CD14-positive monocyte (primary cell): Measurements from ENCODE around the gene AOAH. TPM values are rescaled to one million over a fixed set of nuclear protein-coding genes. Genes with fewer than 3 reads are reported as not detected.
A peak's percentile ranks its signal among the peaks of the same experiment; 100 is the strongest.

Source experiments
- DNase-seq, 3 donors: peaks; one replicate each; pipeline ENCODE4 v3.0.0-alpha.2; 2011 to 2022
- H2AFZ ChIP-seq: 2 replicates; pipeline ENCODE4 v1.6.0; 2012; ENCODE audit warnings: mild to moderate bottlenecking, low read depth, low read length, inconsistent platforms; ENCODE audit not compliant: insufficient read depth, poor library complexity, severe bottlenecking
- H3K27ac ChIP-seq, 2 donors: 1 replicate in 1 of 2; 2 replicates in 1 of 2; pipeline ENCODE4 v1.5.1; 2012 to 2013; ENCODE audit warnings: low read length in 2 of 2, control low read depth in 1 of 2, inconsistent platforms in 1 of 2, low read depth in 1 of 2, mild to moderate bottlenecking in 1 of 2
- H3K27me3 ChIP-seq, 2 donors: one replicate each; pipeline versions ENCODE4 v1.6.0 to v1.6.1; 2011 to 2013; ENCODE audit warnings: low read length in 2 of 2; ENCODE audit not compliant: control insufficient read depth in 2 of 2, insufficient read depth in 2 of 2
- H3K36me3 ChIP-seq, 2 donors: replicated peaks in 1 of 2; 1 replicate in 1 of 2; 2 replicates in 1 of 2; pipeline versions ENCODE4 v1.5.1 to v1.6.1; 2012 to 2013; ENCODE audit warnings: low read length in 2 of 2, control low read depth in 1 of 2, inconsistent platforms in 1 of 2, mild to moderate bottlenecking in 1 of 2; ENCODE audit not compliant: insufficient read depth in 2 of 2, control insufficient read depth in 1 of 2
- H3K4me1 ChIP-seq, 2 donors: 1 replicate in 1 of 2; 2 replicates in 1 of 2; pipeline versions ENCODE4 v1.5.1 to v1.6.1; 2012 to 2013; ENCODE audit warnings: low read length in 2 of 2, control low read depth in 1 of 2, inconsistent platforms in 1 of 2, mild to moderate bottlenecking in 1 of 2, moderate library complexity in 1 of 2; ENCODE audit not compliant: insufficient read depth in 2 of 2, control insufficient read depth in 1 of 2
- H3K4me2 ChIP-seq: replicated peaks from 2 replicates; pipeline ENCODE3; 2012; ENCODE audit warnings: low read length, moderate library complexity, mild to moderate bottlenecking; ENCODE audit not compliant: poor library complexity, severe bottlenecking; ENCODE audit errors: extremely low read depth
- H3K4me3 ChIP-seq, 3 experiments: fragments of 200-600 bp in 1 of 3; sonication (generic) in 1 of 3; replicated peaks in 1 of 3; 1 replicate in 2 of 3; 2 replicates in 1 of 3; pipeline ENCODE4 v1.5.1; 2011 to 2013; ENCODE audit warnings: low read length in 3 of 3, mild to moderate bottlenecking in 3 of 3, control low read depth in 2 of 3, low read depth in 2 of 3, inconsistent platforms in 1 of 3, moderate library complexity in 1 of 3
- H3K79me2 ChIP-seq: 2 replicates; pipeline ENCODE4 v1.6.0; 2012; ENCODE audit warnings: mild to moderate bottlenecking, control low read depth, inconsistent platforms, low read length, moderate library complexity; ENCODE audit not compliant: insufficient read depth
- H3K9ac ChIP-seq: 2 replicates; pipeline ENCODE4 v1.6.0; 2017; ENCODE audit warnings: low read length, mild to moderate bottlenecking; ENCODE audit not compliant: insufficient read depth, poor library complexity, severe bottlenecking
- H3K9me3 ChIP-seq, 2 donors: replicated peaks in 1 of 2; 1 replicate in 1 of 2; 2 replicates in 1 of 2; pipeline versions ENCODE4 v1.5.1 to v1.6.1; 2012 to 2013; ENCODE audit warnings: low read length in 2 of 2, control low read depth in 1 of 2; ENCODE audit not compliant: control insufficient read depth in 1 of 2, insufficient read depth in 1 of 2
- H4K20me1 ChIP-seq: 2 replicates; pipeline ENCODE4 v1.6.0; 2012; ENCODE audit warnings: mild to moderate bottlenecking, low read length, control low read depth, moderate library complexity; ENCODE audit not compliant: insufficient read depth
- H3K27ac Mint-ChIP-seq, 7 donors: one replicate each; pipeline ENCODE4 v1.8.0; 2020; ENCODE audit warnings: mild to moderate bottlenecking in 7 of 7, mixed read lengths in 7 of 7, moderate library complexity in 6 of 7, inconsistent platforms in 2 of 7
- H3K27me3 Mint-ChIP-seq, 3 donors: one replicate each; pipeline ENCODE4 v1.8.0; 2021 to 2022; ENCODE audit warnings: low read depth in 3 of 3, mild to moderate bottlenecking in 3 of 3, mixed read lengths in 3 of 3, moderate library complexity in 3 of 3, inconsistent platforms in 1 of 3
- H3K36me3 Mint-ChIP-seq, 2 donors: one replicate each; pipeline ENCODE4 v1.8.0; 2020; ENCODE audit warnings: mixed read lengths in 2 of 2, inconsistent platforms in 1 of 2, mild to moderate bottlenecking in 1 of 2
- H3K4me1 Mint-ChIP-seq: one replicate; pipeline ENCODE4 v1.8.0; 2020; ENCODE audit warnings: mild to moderate bottlenecking, mixed read lengths
- H3K4me3 Mint-ChIP-seq, 2 donors: one replicate each; pipeline ENCODE4 v1.8.0; 2020; ENCODE audit warnings: mild to moderate bottlenecking in 2 of 2, mixed read lengths in 2 of 2, moderate library complexity in 1 of 2
- H3K9me3 Mint-ChIP-seq, 7 donors: one replicate each; pipeline ENCODE4 v1.8.0; 2020 to 2022; ENCODE audit warnings: mixed read lengths in 7 of 7, mild to moderate bottlenecking in 6 of 7, moderate library complexity in 6 of 7, inconsistent platforms in 2 of 7
- CTCF ChIP-seq: fragments of 200-600 bp; IDR thresholded peaks from one replicate; pipeline ENCODE4 v1.8.0; 2022; ENCODE audit warnings: antibody characterized with exemption, mild to moderate bottlenecking
- WGBS: methylation state at CpG from one replicate; pipeline ENCODE4 v1.1.5; 2013; ENCODE audit warnings: missing lambda C conversion rate; ENCODE audit not compliant: insufficient coverage; 5-methylcytosine and 5-hydroxymethylcytosine counted together
- intact Hi-C, 2 donors: fragments of 100-400 bp; cut with micrococcal nuclease; formaldehyde crosslinking; loops; one replicate each; pipeline versions ENCODE4 v1.15.0 to v1.15.1; 2023
- polyA plus RNA-seq, 3 donors: library from polyadenylated mRNA; depleted of rRNA in 1 of 3; unstranded in 2 of 3; stranded (reverse) in 1 of 3; fragments of 300-500 nt in 2 of 3; fragments of >200 nt in 1 of 3; fragmentation: Illumina TruSeq in 2 of 3; gene quantifications; 1 replicate in 2 of 3; 2 replicates in 1 of 3; pipeline ENCODE4 v1.2.3, GENCODE V29; 2012 to 2021

The AOAH gene
- polyA plus RNA-seq, 3 donors, result 305 to 467 (median 349) TPM

DNA sequence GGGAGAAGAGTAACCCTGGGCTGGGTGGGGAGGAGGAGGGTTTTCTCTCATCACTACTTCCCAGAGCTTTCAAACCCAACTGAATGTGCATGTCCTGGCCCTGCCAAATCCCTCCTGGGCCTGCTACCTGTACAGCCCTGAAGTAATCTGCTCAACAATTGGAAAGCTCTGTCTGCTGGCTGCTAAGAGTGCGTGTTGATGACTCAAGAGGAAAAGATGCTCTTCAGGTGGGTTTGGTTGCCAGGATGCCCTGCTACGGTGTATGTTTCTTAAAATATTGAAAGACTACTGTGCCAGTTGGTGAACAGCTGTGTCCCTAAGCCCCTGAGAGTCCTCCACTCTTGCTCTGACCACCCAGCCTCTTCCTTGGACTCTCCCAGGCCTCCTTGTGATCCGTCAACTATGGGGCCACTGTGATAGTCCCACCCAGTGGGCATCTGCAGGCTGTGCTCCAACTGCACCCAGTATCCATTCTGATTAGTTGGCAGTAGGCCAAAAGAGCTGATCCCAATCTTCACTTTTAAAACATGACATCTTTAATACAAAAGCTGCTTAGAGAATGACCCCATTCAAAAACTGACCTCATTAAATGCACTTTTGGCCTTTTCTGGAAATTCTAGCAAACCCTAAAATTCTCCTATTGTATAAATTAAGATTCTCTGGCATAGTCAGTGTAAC lies 85.6 kb downstream of the AOAH start:
- Mint-ChIP-seq H3K27me3 (no peaks in the 10 kb centered on the region), H3K9me3 (no peaks in the 10 kb centered on the region), H3K4me3 (no peak overlapping the region), H3K27ac (peak overlapping the region in 3 of 7 donors; percentile 67 to 81 (median 73)), H3K36me3 (peaks cover 87 to 97% of the 10 kb centered on the region in 2 donors), H3K4me1 (peaks cover 6% of the 10 kb centered on the region)
- H3K27me3 ChIP-seq, result no peaks in the 10 kb centered on the region
- DNase-seq, result no peak
- no peak for TF ChIP-seq CTCF
- no peak overlapping the region for H3K4me2 ChIP-seq
- no peaks in the 10 kb centered on the region for H3K4me1 ChIP-seq
- peaks cover 100% of the 10 kb centered on the region for H4K20me1 ChIP-seq
- 100% methylated on average over 2 of the region's 3 CpGs for WGBS
- intact Hi-C loops, result no loop called here
- H3K9ac ChIP-seq, result no peak overlapping the region
- peaks cover 99 to 100% of the 10 kb centered on the region in 2 donors for H3K36me3 ChIP-seq
- H3K79me2 ChIP-seq, result peaks cover 43% of the 10 kb centered on the region
- no peak overlapping the region for H2AFZ ChIP-seq
- no peaks in the 10 kb centered on the region for H3K9me3 ChIP-seq
- peak overlapping the region in 1 of 2 donors; percentile 29 for H3K27ac ChIP-seq
- no peak overlapping the region for H3K4me3 ChIP-seq

GRCh38 chr7:36638140-36638539 lies 86.2 kb downstream of the AOAH start:
- Mint-ChIP-seq H3K27ac (peak overlapping the region in 1 of 7 donors; percentile 43), H3K4me3 (no peak overlapping the region), H3K9me3 (no peaks in the 10 kb centered on the region), H3K4me1 (peaks cover 3% of the 10 kb centered on the region), H3K36me3 (peaks cover 87 to 97% of the 10 kb centered on the region in 2 donors), H3K27me3 (no peaks in the 10 kb centered on the region)
- H3K4me2 ChIP-seq, result no peak overlapping the region
- H3K27me3 ChIP-seq, result no peaks in the 10 kb centered on the region
- H3K9me3 ChIP-seq, result no peaks in the 10 kb centered on the region
- H3K27ac ChIP-seq, result peak overlapping the region in 1 of 2 donors; percentile 29
- H3K9ac ChIP-seq, result no peak overlapping the region
- H3K4me1 ChIP-seq, result no peaks in the 10 kb centered on the region
- no peak for DNase-seq
- H3K36me3 ChIP-seq, result peaks cover 99 to 100% of the 10 kb centered on the region in 2 donors
- peaks cover 42% of the 10 kb centered on the region for H3K79me2 ChIP-seq
- intact Hi-C loops, result no loop called here
- peaks cover 100% of the 10 kb centered on the region for H4K20me1 ChIP-seq
- no peak for TF ChIP-seq CTCF
- 100% methylated on average over 3 of the region's 5 CpGs for WGBS
- H3K4me3 ChIP-seq, result no peak overlapping the region
- H2AFZ ChIP-seq, result no peak overlapping the region
